ENCODE measurements around the gene ITGA1.

ITGA1 gene

DNA sequence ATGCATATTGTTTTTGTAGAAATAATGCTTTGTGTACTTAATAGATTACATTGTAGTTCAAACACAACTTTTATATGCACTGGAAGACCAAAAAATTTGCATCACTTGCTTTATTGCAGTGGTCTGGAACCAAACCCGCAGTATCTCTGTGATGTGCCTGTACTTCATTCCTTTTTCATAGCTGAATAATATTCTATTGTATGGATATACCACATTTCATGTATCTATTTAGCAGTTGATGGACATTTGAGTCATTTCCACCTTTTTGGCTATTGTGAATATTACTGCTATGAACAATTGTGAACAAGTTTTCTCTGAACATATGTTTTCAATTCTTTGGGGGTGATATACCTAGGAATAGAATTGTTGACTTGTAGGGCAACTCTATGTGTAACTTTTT is 40.1 kb downstream of the ITGA1 start:
- TF ChIP-seq, protein P1, sequence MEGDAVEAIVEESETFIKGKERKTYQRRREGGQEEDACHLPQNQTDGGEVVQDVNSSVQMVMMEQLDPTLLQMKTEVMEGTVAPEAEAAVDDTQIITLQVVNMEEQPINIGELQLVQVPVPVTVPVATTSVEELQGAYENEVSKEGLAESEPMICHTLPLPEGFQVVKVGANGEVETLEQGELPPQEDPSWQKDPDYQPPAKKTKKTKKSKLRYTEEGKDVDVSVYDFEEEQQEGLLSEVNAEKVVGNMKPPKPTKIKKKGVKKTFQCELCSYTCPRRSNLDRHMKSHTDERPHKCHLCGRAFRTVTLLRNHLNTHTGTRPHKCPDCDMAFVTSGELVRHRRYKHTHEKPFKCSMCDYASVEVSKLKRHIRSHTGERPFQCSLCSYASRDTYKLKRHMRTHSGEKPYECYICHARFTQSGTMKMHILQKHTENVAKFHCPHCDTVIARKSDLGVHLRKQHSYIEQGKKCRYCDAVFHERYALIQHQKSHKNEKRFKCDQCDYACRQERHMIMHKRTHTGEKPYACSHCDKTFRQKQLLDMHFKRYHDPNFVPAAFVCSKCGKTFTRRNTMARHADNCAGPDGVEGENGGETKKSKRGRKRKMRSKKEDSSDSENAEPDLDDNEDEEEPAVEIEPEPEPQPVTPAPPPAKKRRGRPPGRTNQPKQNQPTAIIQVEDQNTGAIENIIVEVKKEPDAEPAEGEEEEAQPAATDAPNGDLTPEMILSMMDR (IDR thresholded peaks at IDR 0.05), result no peak
- no peak for TF ChIP-seq ZFX (IDR thresholded peaks at IDR 0.05; ENCODE audit: borderline replicate concordance)
- H3K27ac ChIP-seq, result no peak overlapping the region

DNA sequence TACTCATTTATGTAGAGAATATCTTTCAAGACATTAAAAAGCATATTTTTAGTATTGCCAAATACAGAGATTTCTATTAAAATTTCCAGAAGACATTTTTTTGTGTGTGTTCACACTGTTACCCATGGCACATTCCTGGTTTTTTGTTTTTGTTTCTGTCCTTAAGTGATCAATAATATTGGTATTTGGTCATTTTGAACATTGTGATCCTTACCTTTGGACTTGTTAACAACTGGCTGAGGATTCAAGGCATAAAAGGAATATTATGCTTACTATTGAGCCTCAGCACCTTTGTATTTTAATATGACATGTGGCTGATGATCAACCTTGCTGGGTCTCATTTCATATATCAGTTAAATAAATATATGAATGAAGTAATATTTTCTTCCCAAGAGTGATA is 41.9 kb downstream of the ITGA1 start:
- no peak overlapping the region for H3K27ac ChIP-seq
- no peak for TF ChIP-seq ZFX (IDR thresholded peaks at IDR 0.05; ENCODE audit: borderline replicate concordance)
- TF ChIP-seq, protein P1 (IDR thresholded peaks at IDR 0.05), result no peak

DNA sequence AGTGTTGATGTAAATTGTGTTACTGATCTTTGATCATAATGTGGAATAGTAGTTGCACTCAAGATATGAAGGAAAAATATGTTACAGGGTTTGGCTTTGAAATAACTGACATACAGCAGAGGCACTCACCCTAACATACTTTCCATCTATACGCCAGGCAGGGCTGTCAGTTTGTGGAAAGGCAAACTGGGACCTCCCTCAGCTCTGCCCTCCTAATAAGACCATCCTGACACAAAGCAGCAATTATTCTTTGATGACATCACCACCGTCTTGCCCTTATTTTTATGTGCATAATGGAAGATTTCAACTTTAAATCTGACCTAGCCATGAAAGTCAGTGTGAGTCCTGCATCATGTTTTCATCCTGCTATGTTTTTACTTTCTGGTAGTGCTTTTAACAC is 42.9 kb downstream of the ITGA1 start:
- no peak for TF ChIP-seq ZFX (IDR thresholded peaks at IDR 0.05; ENCODE audit: borderline replicate concordance)
- TF ChIP-seq, protein P1 (IDR thresholded peaks at IDR 0.05), result no peak
- H3K27ac ChIP-seq, result no peak overlapping the region

DNA sequence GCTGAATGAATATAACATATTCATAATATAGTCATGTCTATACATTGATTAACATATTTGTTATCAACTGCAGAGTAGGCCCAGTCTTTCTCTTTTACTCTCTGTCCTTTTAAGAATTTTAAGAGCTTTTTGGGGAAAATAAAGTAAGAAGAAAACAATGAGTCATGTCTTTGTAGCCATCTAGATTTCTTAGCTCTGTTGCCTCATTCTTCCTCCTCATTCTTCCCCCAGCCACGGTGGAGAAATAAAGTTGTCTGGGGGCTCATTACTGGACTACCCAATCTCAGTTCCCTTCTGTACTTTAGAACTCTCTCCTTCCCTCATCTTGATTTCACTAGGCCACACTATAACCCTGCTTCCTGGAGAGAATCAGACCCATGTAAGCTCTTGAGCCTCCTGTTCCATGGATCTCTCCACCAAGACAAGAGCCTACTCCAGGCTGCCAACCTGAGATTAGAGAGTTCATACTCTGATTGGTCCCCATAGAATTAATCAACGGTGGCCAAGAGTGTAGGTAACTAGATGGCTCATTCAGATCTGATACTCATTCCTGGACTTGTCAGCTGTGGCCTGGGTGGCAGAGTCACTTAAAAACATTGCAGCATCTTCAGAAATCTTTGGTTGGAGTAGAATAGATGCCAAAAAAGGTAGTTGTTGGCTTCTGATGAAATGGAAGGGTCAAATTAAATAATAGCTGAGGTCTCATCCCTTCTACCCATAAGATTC is 44.2 kb downstream of the ITGA1 start:
- H3K27ac ChIP-seq, result no peak overlapping the region

DNA sequence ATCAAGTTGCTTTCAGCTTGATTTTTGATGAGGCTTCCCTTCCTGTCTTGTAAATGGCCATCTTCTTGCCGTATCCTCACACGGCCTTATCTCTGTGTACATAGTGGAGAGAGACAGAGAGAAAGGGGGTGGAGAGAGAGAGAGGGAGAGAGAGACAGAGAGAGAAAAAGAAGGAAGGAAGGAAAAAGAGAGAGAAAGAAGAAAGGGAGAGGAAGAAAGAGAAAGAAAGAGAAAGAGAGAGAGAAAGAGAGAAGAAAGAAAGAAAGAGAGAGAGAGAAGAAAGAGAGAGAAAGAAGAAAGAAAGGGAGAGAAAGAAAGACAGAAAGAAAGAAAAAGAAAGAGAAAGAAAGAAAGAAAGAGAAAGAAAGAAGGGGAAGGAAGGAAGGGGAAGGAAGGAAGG is 46.6 kb downstream of the ITGA1 start:
- H3K27ac ChIP-seq, result no peak overlapping the region
- TF ChIP-seq ZFX (IDR thresholded peaks at IDR 0.05; ENCODE audit: borderline replicate concordance), result no peak
- TF ChIP-seq, protein P1 (IDR thresholded peaks at IDR 0.05), result no peak

More for the DNA sequence above, 44.2 kb downstream of the ITGA1 start:
- TF ChIP-seq, protein P1 (IDR thresholded peaks at IDR 0.05), result no peak
- no peak for TF ChIP-seq ZFX (IDR thresholded peaks at IDR 0.05; ENCODE audit: borderline replicate concordance)

DNA sequence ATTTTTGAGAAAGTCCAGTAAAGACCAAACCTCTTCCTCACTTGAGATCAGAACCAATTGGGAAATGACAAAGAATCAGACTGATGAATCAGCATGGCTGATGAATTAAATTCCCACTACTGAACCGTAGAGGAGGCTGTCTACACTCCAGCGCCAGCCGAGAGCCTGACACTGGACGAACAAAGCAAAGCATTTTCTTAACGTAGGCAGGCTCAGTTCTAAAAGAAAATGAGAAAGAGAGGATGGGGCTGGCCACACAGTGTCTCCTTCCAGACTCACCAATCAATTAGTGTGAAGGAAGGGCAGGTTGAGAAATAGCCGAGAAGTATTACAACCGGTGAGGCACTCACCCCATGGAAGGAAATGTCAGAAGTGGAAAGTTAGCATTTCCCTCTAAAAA is 49.4 kb downstream of the ITGA1 start:
- TF ChIP-seq ZFX (IDR thresholded peaks at IDR 0.05; ENCODE audit: borderline replicate concordance), result no peak
- TF ChIP-seq, protein P1 (IDR thresholded peaks at IDR 0.05), result no peak
- H3K27ac ChIP-seq, result no peak overlapping the region

DNA sequence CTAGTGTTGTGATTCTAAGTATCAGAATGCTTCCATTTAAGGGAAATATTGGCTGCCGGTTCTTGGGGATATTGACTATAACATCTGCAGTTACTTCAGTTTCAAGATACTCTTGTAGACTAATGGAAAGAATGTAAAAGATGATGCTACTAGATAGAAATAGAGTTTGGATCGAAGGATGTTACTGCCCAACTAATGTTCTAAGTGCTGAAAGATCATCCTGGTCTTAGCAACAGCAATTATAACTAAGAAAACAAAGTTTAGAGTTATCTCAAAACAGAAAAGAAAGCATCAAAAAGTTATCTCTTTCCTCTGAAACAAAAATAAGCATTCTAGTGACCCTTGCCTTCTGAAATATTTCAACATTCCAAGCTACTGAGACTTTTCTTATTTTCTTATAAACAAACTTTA is 49.9 kb downstream of the ITGA1 start:
- TF ChIP-seq, protein P1 (IDR thresholded peaks at IDR 0.05), result no peak
- TF ChIP-seq ZFX (IDR thresholded peaks at IDR 0.05; ENCODE audit: borderline replicate concordance), result no peak
- no peak overlapping the region for H3K27ac ChIP-seq
